ENCODE results near the gene MTM1.

MTM1 gene

GRCh38 chrX:150664290-150664689, 95.9 kb downstream of the MTM1 start:
- DNase-seq (ENCODE audit: low spot score): no peak

- no peak for DNase-seq (ENCODE audit: low spot score)
These were observed 107.8 kb downstream of the MTM1 start for GRCh38 chrX:150676221-150676620.

- DNase-seq (ENCODE audit: low spot score): peak; percentile 53
These were observed 112.6 kb downstream of the MTM1 start for GRCh38 chrX:150680974-150681373.

- DNase-seq (ENCODE audit: low spot score): no peak
These were observed 114.7 kb downstream of the MTM1 start for GRCh38 chrX:150683112-150683511.

GRCh38 chrX:150683536-150684146, 115.2 kb downstream of the MTM1 start:
- peak; percentile 36 for DNase-seq (ENCODE audit: low spot score)

- peak; percentile 56 for DNase-seq (ENCODE audit: low spot score)
These were observed 120.6 kb downstream of the MTM1 start for GRCh38 chrX:150688911-150689451.

GRCh38 chrX:150690126-150690525, 121.7 kb downstream of the MTM1 start:
- DNase-seq (ENCODE audit: low spot score): peak; percentile 7

- DNase-seq (ENCODE audit: low spot score): peak; percentile 5
These were observed 123.9 kb downstream of the MTM1 start for GRCh38 chrX:150692296-150692695.

- peak; percentile 36 for DNase-seq (ENCODE audit: low spot score)
These were observed 124.7 kb downstream of the MTM1 start, which contains the start of gene MTMR1 for GRCh38 chrX:150692831-150693724. MTMR1 (plus strand) TSS chrX:150693396; CDS start chrX:150693531, 135 bp downstream.

- DNase-seq (ENCODE audit: low spot score): peak; percentile 76
These were observed 125.5 kb downstream of the MTM1 start for GRCh38 chrX:150693725-150694574.

GRCh38 chrX:150694738-150695410, 126.5 kb downstream of the MTM1 start:
- no peak for DNase-seq (ENCODE audit: low spot score)

- no peak for DNase-seq (ENCODE audit: low spot score)
These were observed 127.9 kb downstream of the MTM1 start for GRCh38 chrX:150696331-150696730.

- no peak for DNase-seq (ENCODE audit: low spot score)
These were observed 128.4 kb downstream of the MTM1 start for GRCh38 chrX:150696866-150697265.

- DNase-seq (ENCODE audit: low spot score): no peak
These were observed 129.2 kb downstream of the MTM1 start for GRCh38 chrX:150697641-150698040.

GRCh38 chrX:150698981-150699380, 130.6 kb downstream of the MTM1 start:
- no peak for DNase-seq (ENCODE audit: low spot score)

GRCh38 chrX:150700107-150700506, 131.7 kb downstream of the MTM1 start:
- no peak for DNase-seq (ENCODE audit: low spot score)

GRCh38 chrX:150701377-150701776, 133.0 kb downstream of the MTM1 start:
- no peak for DNase-seq (ENCODE audit: low spot score)

- no peak for DNase-seq (ENCODE audit: low spot score)
These were observed 134.7 kb downstream of the MTM1 start for GRCh38 chrX:150702966-150703694.

- DNase-seq (ENCODE audit: low spot score): no peak
These were observed 135.2 kb downstream of the MTM1 start for GRCh38 chrX:150703695-150703974.

- DNase-seq (ENCODE audit: low spot score): no peak
These were observed 135.7 kb downstream of the MTM1 start for GRCh38 chrX:150704030-150704613.

- DNase-seq (ENCODE audit: low spot score): no peak
These were observed 144.2 kb downstream of the MTM1 start for GRCh38 chrX:150712619-150713018.
